Measurements from ENCODE around the gene HMOX2.
A peak's percentile ranks its signal among the peaks of the same experiment; 100 is the strongest.

The HMOX2 gene

GRCh38 chr16:4525634-4526277 lies 49.6 kb downstream of the HMOX2 start:
- no peak for DNase-seq

- no peak for DNase-seq
Measured at GRCh38 chr16:4529085-4530060, 53.2 kb downstream of the HMOX2 start.

GRCh38 chr16:4531811-4532210 lies 55.6 kb downstream of the HMOX2 start:
- no peak for DNase-seq

DNA sequence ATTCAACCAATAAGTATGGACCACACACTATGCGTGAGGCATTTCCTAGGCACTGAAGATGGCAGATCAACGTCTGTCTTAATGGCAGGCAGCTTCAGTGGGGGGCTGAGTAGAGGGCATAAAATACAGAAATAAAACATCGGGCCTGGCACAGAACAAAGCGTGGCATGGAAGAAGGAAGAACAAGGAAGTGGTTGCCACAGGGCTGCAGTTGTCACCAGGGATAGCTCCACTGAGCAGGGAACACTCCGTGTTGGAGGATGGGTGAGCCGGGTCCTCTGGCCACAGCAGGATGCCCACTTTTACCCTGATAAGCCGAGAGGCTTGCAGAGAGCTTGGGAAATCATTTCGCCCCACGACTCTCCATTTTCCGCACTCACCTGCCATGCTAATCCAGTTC lies 56.0 kb downstream of the HMOX2 start:
- no peak for DNase-seq

DNA sequence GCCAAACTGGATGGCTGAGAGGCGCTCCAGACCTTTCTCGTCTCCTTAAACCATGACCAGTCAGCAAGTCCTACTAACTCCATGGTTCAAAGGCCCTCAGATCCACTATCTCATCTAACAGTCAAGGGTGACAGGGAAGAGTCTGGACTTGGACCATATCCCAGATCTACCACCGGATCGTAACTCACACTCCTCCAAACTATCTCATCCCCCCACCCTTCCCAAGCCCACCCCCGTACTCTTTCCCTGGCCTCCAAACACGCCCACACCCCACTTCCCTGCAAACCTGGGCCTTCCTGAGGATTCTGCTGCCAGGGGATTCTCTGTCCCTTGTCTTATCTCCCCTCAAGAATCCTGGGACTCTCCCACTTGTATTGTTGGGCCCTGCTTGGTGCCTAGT lies 57.3 kb downstream of the HMOX2 start:
- no peak for DNase-seq

DNA sequence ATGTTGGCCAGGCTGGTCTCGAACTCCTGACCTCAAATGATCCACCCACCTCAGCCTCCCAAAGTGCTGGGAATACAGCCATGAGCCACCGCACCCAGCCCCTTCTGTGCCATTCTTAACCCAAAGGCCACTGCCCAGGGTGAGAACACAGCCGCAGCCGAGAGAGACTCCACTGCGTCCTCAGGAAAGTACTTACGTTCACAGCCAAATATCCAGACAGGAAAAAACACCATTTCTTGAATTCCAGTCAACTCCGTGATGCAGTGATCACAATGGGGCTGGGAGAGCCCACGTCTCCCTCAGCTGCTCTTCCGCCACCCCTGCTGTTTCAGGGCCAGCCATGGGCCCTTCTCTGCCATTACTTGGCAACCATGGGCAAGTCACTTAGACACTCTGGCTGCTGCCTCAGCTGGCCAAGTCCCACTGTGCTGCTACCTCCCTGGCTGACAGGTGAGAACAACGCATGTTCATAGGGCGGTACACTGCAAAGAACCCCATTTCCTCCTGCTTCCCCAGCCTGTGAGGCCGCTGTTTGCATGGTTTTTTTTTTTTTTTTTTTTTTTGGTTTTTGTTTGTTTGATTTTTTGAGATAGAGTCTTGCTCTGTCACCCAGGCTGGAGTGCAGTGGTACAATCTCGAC lies 58.1 kb downstream of the HMOX2 start:
- DNase-seq = no peak

DNA sequence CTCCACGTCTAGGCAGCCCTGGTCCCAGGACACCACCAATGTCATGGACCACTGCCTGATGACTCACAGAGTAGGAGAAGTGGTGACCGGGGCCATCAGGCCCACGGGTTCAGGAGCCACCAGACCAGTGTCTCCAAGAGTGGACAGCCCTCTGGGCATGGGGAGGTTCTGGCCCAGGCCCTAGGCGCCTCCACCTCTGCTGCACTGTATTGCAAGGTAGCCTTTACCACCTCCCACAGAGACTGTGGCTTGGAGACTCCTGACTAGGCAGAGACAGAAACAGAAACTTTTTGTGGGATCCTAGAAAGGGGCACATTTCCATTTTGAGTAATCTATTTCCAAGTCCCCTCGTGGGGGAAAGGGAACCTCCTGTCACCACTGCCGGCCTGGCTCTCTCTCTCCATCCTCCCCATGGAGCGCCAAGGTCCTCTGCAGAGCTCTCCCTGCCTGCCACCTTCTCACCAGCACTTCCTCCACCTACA lies 59.5 kb downstream of the HMOX2 start:
- no peak for DNase-seq

- no peak for DNase-seq
Measured at GRCh38 chr16:4536391-4537106, 60.4 kb downstream of the HMOX2 start.

GRCh38 chr16:4537376-4538343 lies 61.5 kb downstream of the HMOX2 start:
- no peak for DNase-seq

DNA sequence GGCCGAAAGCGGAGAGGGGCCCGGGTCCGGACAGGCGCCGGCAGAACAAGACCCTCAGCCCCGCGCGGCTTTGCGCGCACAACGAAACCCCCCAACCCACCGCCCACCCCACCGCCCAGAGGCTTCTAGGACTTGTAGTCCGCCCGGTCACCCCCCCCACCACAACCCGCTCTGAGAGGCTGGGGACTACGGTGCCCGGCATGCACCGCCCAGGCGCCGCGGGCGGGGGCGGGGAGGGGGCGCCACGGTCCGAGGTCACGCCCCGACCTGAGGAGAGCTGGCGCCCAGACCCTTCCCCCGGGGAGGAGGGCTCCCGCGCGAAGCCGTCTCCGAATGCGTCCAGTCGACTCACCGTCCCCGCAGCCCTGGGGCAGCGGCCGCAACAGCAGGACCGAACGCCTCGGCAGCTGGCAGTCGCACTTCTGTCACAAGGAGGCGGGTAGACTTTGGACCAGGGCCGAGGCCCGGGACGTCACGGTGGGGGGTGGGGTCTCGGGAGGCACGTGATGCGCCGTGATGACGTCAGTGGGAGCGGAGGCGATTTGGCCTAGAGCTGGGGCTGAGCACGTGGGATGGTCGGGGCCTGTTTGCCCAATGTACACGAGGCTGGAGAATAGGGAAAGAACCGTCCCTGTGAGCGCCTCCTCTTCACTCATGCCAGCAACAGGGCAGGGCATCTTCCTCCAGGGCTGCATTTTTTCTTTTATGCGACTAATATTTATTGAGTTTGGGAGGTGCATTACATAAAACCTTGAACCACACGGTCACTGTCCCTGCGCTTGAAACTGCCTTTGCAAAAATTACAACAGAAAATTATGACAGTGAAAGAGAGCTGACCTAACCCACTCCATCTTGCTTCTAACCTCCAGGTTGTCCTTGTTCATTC lies 62.4 kb downstream of the HMOX2 start, which contains the start of gene CDIP1:
Gene CDIP1, minus strand, starts transcription at position 424 of the 886 bp plus-strand sequence. CDS start 24,643 bp downstream, outside the sequence.
- peak; percentile 92 for DNase-seq

- no peak for DNase-seq
Measured at GRCh38 chr16:4539716-4540284, 63.6 kb downstream of the HMOX2 start.

DNA sequence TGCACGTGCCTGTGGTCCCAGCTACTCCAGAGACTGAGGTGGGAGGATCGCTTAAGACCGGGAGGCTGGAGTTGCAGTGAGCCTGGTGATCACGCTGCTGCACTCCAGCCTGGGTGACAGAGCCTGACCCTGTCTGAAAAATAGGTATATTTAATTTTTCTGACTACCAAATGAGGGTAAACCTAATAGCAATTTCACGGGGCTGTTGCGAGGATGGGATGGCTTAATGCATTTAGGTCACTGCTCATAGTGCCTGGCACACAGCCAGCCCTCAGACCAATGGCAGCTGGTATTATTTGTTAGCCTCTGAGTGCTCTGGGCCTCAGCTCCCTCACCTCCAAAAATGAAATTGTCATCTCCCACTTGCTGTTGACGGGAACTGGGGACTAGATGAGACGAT lies 68.3 kb downstream of the HMOX2 start:
- DNase-seq = no peak

DNA sequence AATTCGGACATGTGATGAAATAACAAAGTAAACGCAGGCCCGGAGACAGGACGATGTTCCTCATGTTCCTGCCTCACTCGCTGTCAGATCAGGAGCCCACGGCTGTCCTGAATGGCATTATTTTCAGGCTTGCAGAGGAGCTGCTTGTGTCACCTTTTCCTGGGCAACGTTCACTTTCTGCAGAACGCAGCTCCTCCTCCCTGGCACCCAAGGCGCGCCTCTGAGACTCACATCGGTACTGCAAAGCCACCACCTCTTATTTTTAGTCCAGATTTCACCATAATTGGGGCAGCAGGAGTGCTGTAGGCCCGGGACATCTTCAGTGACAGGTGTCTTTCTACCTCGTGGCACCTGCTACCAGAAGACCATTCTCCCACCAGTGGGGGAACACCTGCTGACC lies 71.9 kb downstream of the HMOX2 start:
- no peak for DNase-seq

GRCh38 chr16:4550591-4550990 lies 74.4 kb downstream of the HMOX2 start:
- no peak for DNase-seq

GRCh38 chr16:4552541-4552940 lies 76.3 kb downstream of the HMOX2 start:
- DNase-seq = no peak

DNA sequence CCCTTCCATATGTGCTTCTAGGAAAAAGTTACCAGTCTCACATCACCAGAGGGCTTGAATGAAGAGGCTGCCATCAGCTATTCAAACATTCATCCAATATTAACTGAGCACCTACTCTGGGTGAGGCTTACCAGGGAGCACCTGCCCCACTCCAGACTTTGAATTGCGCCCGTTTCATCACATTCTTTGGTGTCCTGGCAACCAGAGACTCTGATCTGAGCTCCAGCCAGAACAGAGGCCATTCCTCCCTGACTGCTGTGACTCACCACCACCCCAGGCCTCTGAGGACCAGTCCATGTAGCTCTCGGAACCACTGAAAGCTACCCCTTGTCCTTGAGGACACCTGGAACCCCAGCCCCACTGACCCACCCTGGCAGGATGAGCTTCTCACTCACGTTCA lies 79.9 kb downstream of the HMOX2 start, which contains the start of gene C16orf96:
Gene C16orf96, plus strand, starts transcription at position 229 of the 400 bp plus-strand sequence. Its CDS starts 150 bp downstream, at position 379.
- no peak for DNase-seq

DNA sequence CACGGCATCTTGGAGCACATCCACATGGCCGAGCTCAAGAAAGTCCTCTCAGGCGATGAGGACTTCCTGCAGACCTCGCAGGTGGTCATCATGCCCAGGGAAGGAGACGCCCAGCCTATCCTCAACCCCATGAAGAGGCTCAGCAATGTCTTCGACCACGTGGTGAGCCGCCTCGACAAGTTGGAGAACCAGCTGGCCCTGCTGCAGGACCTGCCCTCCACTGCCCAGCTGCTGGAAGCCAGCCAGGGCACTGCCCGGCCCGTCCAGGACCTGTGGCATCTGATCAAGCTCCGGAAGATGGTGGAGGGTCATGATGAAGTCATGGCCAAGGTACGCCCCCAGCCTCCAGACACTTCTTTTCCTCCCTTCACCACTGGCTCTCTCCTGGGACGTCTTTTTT lies 80.4 kb downstream of the HMOX2 start:
- DNase-seq = no peak

DNA sequence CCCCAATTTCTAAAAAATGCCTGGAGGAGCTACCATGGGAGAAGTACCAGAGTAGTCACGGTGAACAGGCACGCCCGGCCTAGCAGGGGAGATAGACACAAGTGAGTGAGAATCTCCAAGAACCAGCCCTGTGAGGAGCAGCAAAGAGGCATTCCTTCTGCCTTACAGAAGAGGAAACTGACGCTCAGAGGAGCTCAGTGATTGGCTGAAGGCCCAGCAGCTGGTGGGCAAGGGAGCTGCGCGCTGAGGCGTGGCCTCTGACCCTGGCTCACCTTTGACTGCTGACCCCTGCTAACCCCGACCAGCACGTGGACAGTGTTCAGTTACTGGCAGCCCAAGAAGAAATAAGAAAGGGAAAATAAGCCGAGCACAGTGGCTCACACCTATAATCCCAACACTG lies 81.8 kb downstream of the HMOX2 start:
- DNase-seq = no peak

All from NCI-H774 (cell line).